K562 (cell line): Measurements from ENCODE around the gene MRGPRE.

Source experiments
- ATF4 ChIP-seq: fragments of 450-650 bp; formaldehyde crosslinking; IDR thresholded peaks from 2 replicates; pipeline ENCODE4 v1.4.0; 2022; ENCODE audit warnings: mild to moderate bottlenecking, moderate library complexity
- CTCF ChIP-seq, 3 experiments: IDR thresholded peaks in 2 of 3; conservative IDR thresholded peaks in 1 of 3; 2 replicates each; pipeline ENCODE4 v1.5.1; 2011 to 2012; ENCODE audit warnings: low read length in 3 of 3, mild to moderate bottlenecking in 3 of 3, control low read depth in 2 of 3, improper control_type of control experiment in 1 of 3, inconsistent platforms in 1 of 3, low read depth in 1 of 3, mixed read lengths in 1 of 3, moderate library complexity in 1 of 3; ENCODE audit not compliant: insufficient read depth in 2 of 3
- EGR1 ChIP-seq: fragments of 450-650 bp; conservative IDR thresholded peaks from 2 replicates; pipeline ENCODE4 v1.6.1; 2017; ENCODE audit warnings: mild to moderate bottlenecking
- GATAD2B ChIP-seq: fragments of 450-650 bp; IDR thresholded peaks from 2 replicates; pipeline ENCODE4 v1.6.1; 2017; ENCODE audit warnings: mild to moderate bottlenecking, borderline replicate concordance
- MAFK ChIP-seq: IDR thresholded peaks from 2 replicates; pipeline ENCODE4 v1.6.1; 2011; ENCODE audit warnings: low read length, improper control_type of control experiment
- SREBF2 ChIP-seq: sonication (generic); formaldehyde crosslinking; IDR thresholded peaks from 2 replicates; pipeline ENCODE4 v1.4.0; 2020; ENCODE audit warnings: mild to moderate bottlenecking, missing genetic modification reagents
- TRIM28 ChIP-seq: fragments of 450-650 bp; IDR thresholded peaks from 2 replicates; pipeline ENCODE4 v1.6.1; 2017
- ZNF239 ChIP-seq: fragments of 250-450 bp; sonication (Bioruptor Pico); IDR thresholded peaks from 2 replicates; pipeline ENCODE4 v1.4.0; 2020; ENCODE audit warnings: mild to moderate bottlenecking
- ZNF778 ChIP-seq: fragments of 450-650 bp; formaldehyde crosslinking; IDR thresholded peaks from 2 replicates; pipeline ENCODE4 v1.4.0; 2020; ENCODE audit warnings: mild to moderate bottlenecking, moderate library complexity

- TF ChIP-seq CTCF (IDR thresholded peaks at IDR 0.05 in 2 of 3, conservative IDR thresholded peaks at IDR 0.05 in 1 of 3; ENCODE audit: insufficient read depth in 2 of 3, low read depth in 1 of 3, low read length in 3 of 3) (no peak), MAFK (no peak), ATF4 (CRISPR knock-in tag) (no peak), GATAD2B (no peak), TRIM28 (no peak), ZNF778 (CRISPR knock-in tag) (no peak), EGR1 (no peak), ZNF239 (no peak), SREBF2 (CRISPR knock-in tag) (no peak)
Observed at GRCh38 chr11:3226846-3227567, 5.2 kb downstream of the MRGPRE start.
